ENCODE measurements around the gene SMARCD3. TPM values are rescaled to one million over a fixed set of nuclear protein-coding genes. Genes with fewer than 3 reads are reported as not detected.
A peak's percentile ranks its signal among the peaks of the same experiment; 100 is the strongest.

Gene SMARCD3
- total RNA-seq, 4 donors from 2014 or later, result 25.3 to 43.4 (median 40.6) TPM

GRCh38 chr7:151254316-151254715, 5.8 kb upstream of the SMARCD3 start:
- 86% methylated on average over 7 of the region's 7 CpGs for WGBS
- TF ChIP-seq CTCF (IDR thresholded peaks at IDR 0.05) (no peak), POLR2A (IDR thresholded peaks at IDR 0.05; ENCODE audit: low read depth) (no peak), EP300 (IDR thresholded peaks at IDR 0.05) (no peak), POLR2AphosphoS5 (IDR thresholded peaks at IDR 0.05) (no peak)
- no peaks in the 10 kb centered on the region for H3K27me3 ChIP-seq
- no peak for DNase-seq (ENCODE audit: extremely low spot score)
- peak overlapping the region in 1 of 4 donors; percentile 94 for H3K27ac ChIP-seq (replicated peaks in 1 of 4)
- H3K4me1 ChIP-seq, result peaks cover 36 to 45% (median 39%) of the 10 kb centered on the region in 4 donors
- H3K36me3 ChIP-seq, result no peaks in the 10 kb centered on the region
- intact Hi-C loops (cut with DNase I), result no loop called here
- no peak overlapping the region for H3K4me3 ChIP-seq
- H3K9me3 ChIP-seq, result no peaks in the 10 kb centered on the region

GRCh38 chr7:151252961-151253711, 4.6 kb upstream of the SMARCD3 start:
- Histone ChIP-seq H3K9me3 (no peaks in the 10 kb centered on the region), H3K27me3 (no peaks in the 10 kb centered on the region), H3K4me1 (peaks cover 44 to 48% (median 47%) of the 10 kb centered on the region in 4 donors), H3K4me3 (peak overlapping the region; percentile 69 to 72 (median 70)), H3K36me3 (no peaks in the 10 kb centered on the region), H3K27ac (replicated peaks in 1 of 4) (peak overlapping the region; percentile 91 to 97 (median 94))
- intact Hi-C loops (cut with DNase I), result no loop called here
- TF ChIP-seq POLR2AphosphoS5 (IDR thresholded peaks at IDR 0.05), result peak; percentile 23 to 36
- no peak for TF ChIP-seq POLR2A (IDR thresholded peaks at IDR 0.05; ENCODE audit: low read depth)
- WGBS, result 64% methylated on average over 16 of the region's 17 CpGs
- DNase-seq (ENCODE audit: extremely low spot score), result no peak

- intact Hi-C loops (cut with DNase I), result no loop called here
- H3K9me3 ChIP-seq, result no peaks in the 10 kb centered on the region
Measured at GRCh38 chr7:151252561-151252835, 4.0 kb upstream of the SMARCD3 start.

GRCh38 chr7:151251689-151252560, 3.4 kb upstream of the SMARCD3 start:
- Histone ChIP-seq H3K27me3 (no peaks in the 10 kb centered on the region), H3K27ac (replicated peaks in 1 of 4) (peak overlapping the region; percentile 91 to 97 (median 94)), H3K36me3 (no peaks in the 10 kb centered on the region), H3K9me3 (no peaks in the 10 kb centered on the region), H3K4me1 (peaks cover 56 to 60% (median 59%) of the 10 kb centered on the region in 4 donors), H3K4me3 (peak overlapping the region; percentile 69 to 72 (median 70))
- intact Hi-C loops (cut with DNase I), result no loop called here
- 4% methylated on average over 19 of the region's 79 CpGs for WGBS
- no peak for DNase-seq (ENCODE audit: extremely low spot score)
- TF ChIP-seq CTCF (IDR thresholded peaks at IDR 0.05) (no peak), EP300 (IDR thresholded peaks at IDR 0.05) (no peak), POLR2AphosphoS5 (IDR thresholded peaks at IDR 0.05) (peak; percentile 68 to 75), POLR2A (IDR thresholded peaks at IDR 0.05; ENCODE audit: low read depth) (no peak)

More at GRCh38 chr7:151252561-151252835, 4.0 kb upstream of the SMARCD3 start:
- Histone ChIP-seq H3K4me1 (peaks cover 51 to 54% (median 53%) of the 10 kb centered on the region in 4 donors), H3K4me3 (peak overlapping the region; percentile 69 to 72 (median 70)), H3K27ac (replicated peaks in 1 of 4) (peak overlapping the region; percentile 91 to 97 (median 94)), H3K27me3 (no peaks in the 10 kb centered on the region), H3K36me3 (no peaks in the 10 kb centered on the region)
- no peak for TF ChIP-seq CTCF (IDR thresholded peaks at IDR 0.05)
- no peak for TF ChIP-seq EP300 (IDR thresholded peaks at IDR 0.05)
- WGBS, result 19% methylated on average over 4 of the region's 9 CpGs
- no peak for DNase-seq (ENCODE audit: extremely low spot score)

DNA sequence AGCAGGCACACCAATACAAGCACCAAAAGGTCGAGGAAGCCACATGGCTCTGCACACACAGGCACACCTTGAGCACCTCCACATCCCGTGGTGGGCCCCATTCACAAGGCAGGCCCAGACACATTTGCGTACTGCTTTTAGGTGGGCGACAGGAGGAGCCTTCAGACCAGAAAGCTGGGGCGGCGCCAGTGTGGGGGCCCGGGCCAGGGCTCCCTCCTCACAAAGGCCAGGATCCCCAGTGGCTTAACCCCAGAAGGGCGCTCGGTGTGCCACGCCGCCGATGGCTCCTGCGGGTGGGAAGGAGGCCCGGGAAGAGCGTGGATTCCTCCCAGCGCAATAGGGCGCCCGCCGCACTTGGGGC, 2.8 kb upstream of the SMARCD3 start:
- Histone ChIP-seq H3K36me3 (no peaks in the 10 kb centered on the region), H3K4me3 (peak overlapping the region; percentile 69 to 72 (median 70)), H3K4me1 (peaks cover 63 to 66% (median 65%) of the 10 kb centered on the region in 4 donors), H3K9me3 (no peaks in the 10 kb centered on the region), H3K27ac (replicated peaks in 1 of 4) (peak overlapping the region; percentile 91 to 97 (median 94)), H3K27me3 (no peaks in the 10 kb centered on the region)
- TF ChIP-seq CTCF (IDR thresholded peaks at IDR 0.05) (no peak), POLR2A (IDR thresholded peaks at IDR 0.05; ENCODE audit: low read depth) (no peak), EP300 (IDR thresholded peaks at IDR 0.05) (no peak), POLR2AphosphoS5 (IDR thresholded peaks at IDR 0.05) (no peak)
- intact Hi-C loops (cut with DNase I), result no loop called here
- DNase-seq (ENCODE audit: extremely low spot score), result no peak
- 0% methylated on average over 1 of the region's 19 CpGs for WGBS

Measured in esophagus muscularis mucosa (tissue), 4 donors.